H9 (cell line): ENCODE data around the gene CUEDC2. TPM values are rescaled to one million over a fixed set of nuclear protein-coding genes. Genes with fewer than 3 reads are reported as not detected.

Experiments
- DNase-seq: peaks from one replicate; pipeline ENCODE4 v3.0.0-alpha.2; 2017
- H2AFZ ChIP-seq: one replicate; pipeline ENCODE4 v1.6.1; 2013; ENCODE audit warnings: mild to moderate bottlenecking, low read length, control low read depth, moderate library complexity
- H2AK5ac ChIP-seq: 2 replicates; pipeline ENCODE4 v1.6.1; 2013; ENCODE audit warnings: low read length, control low read depth, mixed read lengths; ENCODE audit not compliant: insufficient read length
- H2BK120ac ChIP-seq: one replicate; pipeline ENCODE4 v1.6.1; 2013; ENCODE audit warnings: low read depth, mild to moderate bottlenecking, low read length, control low read depth, inconsistent platforms; ENCODE audit not compliant: poor library complexity, severe bottlenecking
- H2BK12ac ChIP-seq: 2 replicates; pipeline ENCODE4 v1.6.1; 2013; ENCODE audit warnings: low read length, control low read depth, mixed read lengths, low read depth; ENCODE audit not compliant: insufficient read length
- H2BK15ac ChIP-seq: 2 replicates; pipeline ENCODE4 v1.6.1; 2013; ENCODE audit warnings: low read depth, low read length, control low read depth
- H2BK20ac ChIP-seq: one replicate; pipeline ENCODE4 v1.6.1; 2013; ENCODE audit warnings: low read depth, mild to moderate bottlenecking, low read length, control low read depth, inconsistent platforms; ENCODE audit not compliant: poor library complexity, severe bottlenecking
- H2BK5ac ChIP-seq: 2 replicates; pipeline ENCODE4 v1.6.1; 2013; ENCODE audit warnings: low read length, control low read depth, mixed read lengths; ENCODE audit not compliant: insufficient read length
- H3K14ac ChIP-seq: 2 replicates; pipeline ENCODE4 v1.6.1; 2013; ENCODE audit warnings: low read length, control low read depth; ENCODE audit not compliant: insufficient read depth
- H3K18ac ChIP-seq: 2 replicates; pipeline ENCODE4 v1.6.1; 2013; ENCODE audit warnings: low read depth, mild to moderate bottlenecking, mixed read lengths, low read length, control low read depth; ENCODE audit not compliant: insufficient read length
- H3K23ac ChIP-seq: 2 replicates; pipeline ENCODE4 v1.6.1; 2013; ENCODE audit warnings: low read length, control low read depth, mixed read lengths, low read depth; ENCODE audit not compliant: insufficient read length
- H3K23me2 ChIP-seq: 2 replicates; pipeline ENCODE4 v1.6.1; 2013; ENCODE audit warnings: low read depth, mild to moderate bottlenecking, mixed read lengths, low read length, control low read depth; ENCODE audit not compliant: insufficient read length, poor library complexity, severe bottlenecking
- H3K27ac ChIP-seq: 2 replicates; pipeline ENCODE4 v1.5.1; 2013; ENCODE audit warnings: low read length, control low read depth, mixed read lengths, low read depth; ENCODE audit not compliant: insufficient read length
- H3K27me3 ChIP-seq: 2 replicates; pipeline ENCODE4 v1.6.1; 2013; ENCODE audit warnings: low read length, control low read depth, inconsistent platforms; ENCODE audit not compliant: insufficient read depth
- H3K4ac ChIP-seq: 2 replicates; pipeline ENCODE4 v1.6.1; 2013; ENCODE audit warnings: low read depth, mild to moderate bottlenecking, control low read depth, inconsistent platforms, low read length, moderate library complexity
- H3K4me1 ChIP-seq: 2 replicates; pipeline ENCODE4 v1.6.1; 2013; ENCODE audit warnings: low read length, control low read depth, inconsistent platforms; ENCODE audit not compliant: insufficient read depth
- H3K4me2 ChIP-seq: 2 replicates; pipeline ENCODE4 v1.6.1; 2013; ENCODE audit warnings: low read length, control low read depth, mixed read lengths; ENCODE audit not compliant: insufficient read length, insufficient read depth
- H3K56ac ChIP-seq: 2 replicates; pipeline ENCODE4 v1.6.1; 2013; ENCODE audit warnings: low read depth, mild to moderate bottlenecking, mixed read lengths, low read length, control low read depth; ENCODE audit not compliant: insufficient read length
- H3K79me1 ChIP-seq: 2 replicates; pipeline ENCODE4 v1.6.1; 2013; ENCODE audit warnings: low read depth, mild to moderate bottlenecking, moderate library complexity, low read length, control low read depth, inconsistent platforms; ENCODE audit not compliant: insufficient read depth, poor library complexity, severe bottlenecking
- H3K79me2 ChIP-seq: 2 replicates; pipeline ENCODE4 v1.6.1; 2013; ENCODE audit warnings: low read length, control low read depth, inconsistent platforms; ENCODE audit not compliant: insufficient read depth
- H3K9ac ChIP-seq: 2 replicates; pipeline ENCODE4 v1.6.1; 2013; ENCODE audit warnings: low read length, control low read depth, mixed read lengths; ENCODE audit not compliant: insufficient read length; ENCODE audit errors: extremely low read depth
- H3K9me3 ChIP-seq: one replicate; pipeline ENCODE4 v1.6.1; 2013; ENCODE audit warnings: low read depth, low read length, inconsistent platforms; ENCODE audit not compliant: control insufficient read depth
- H3T11ph ChIP-seq: one replicate; pipeline ENCODE4 v1.6.1; 2013; ENCODE audit warnings: mild to moderate bottlenecking, low read length, control low read depth, inconsistent platforms
- H4K20me1 ChIP-seq: one replicate; pipeline ENCODE4 v1.6.1; 2013; ENCODE audit not compliant: control insufficient read depth, insufficient read length, insufficient read depth
- H4K5ac ChIP-seq: 2 replicates; pipeline ENCODE4 v1.6.1; 2013; ENCODE audit warnings: low read depth, mild to moderate bottlenecking, mixed read lengths, low read length, control low read depth; ENCODE audit not compliant: insufficient read length
- H4K8ac ChIP-seq: replicated peaks from 2 replicates; pipeline ENCODE4 v1.6.1; 2013; ENCODE audit warnings: low read length, control low read depth, mixed read lengths, low read depth; ENCODE audit not compliant: insufficient read length
- H4K91ac ChIP-seq: 2 replicates; pipeline ENCODE4 v1.6.1; 2013; ENCODE audit warnings: low read depth, mild to moderate bottlenecking, moderate library complexity, mixed read lengths, low read length, control low read depth; ENCODE audit not compliant: insufficient read length
- H3K27ac Mint-ChIP-seq, 3 experiments: 2 replicates in 2 of 3; 3 replicates in 1 of 3; pipeline ENCODE4 v1.8.0; 2020 to 2021; ENCODE audit warnings: mixed read lengths in 3 of 3, mild to moderate bottlenecking in 1 of 3, moderate library complexity in 1 of 3
- H3K27me3 Mint-ChIP-seq: 2 replicates; pipeline ENCODE4 v1.8.0; 2021; ENCODE audit warnings: low read depth, mild to moderate bottlenecking, moderate library complexity, mixed read lengths
- H3K36me3 Mint-ChIP-seq, 3 experiments: 2 replicates in 2 of 3; 3 replicates in 1 of 3; pipeline ENCODE4 v1.8.0; 2020 to 2021; ENCODE audit warnings: low read depth in 3 of 3, mixed read lengths in 3 of 3; ENCODE audit not compliant: insufficient read depth in 1 of 3
- H3K4me1 Mint-ChIP-seq, 2 experiments: 2 replicates each; pipeline ENCODE4 v1.8.0; 2020; ENCODE audit warnings: mixed read lengths in 2 of 2
- H3K4me3 Mint-ChIP-seq, 2 experiments: 2 replicates in 1 of 2; 3 replicates in 1 of 2; pipeline ENCODE4 v1.8.0; 2020 to 2021; ENCODE audit warnings: mild to moderate bottlenecking in 2 of 2, mixed read lengths in 2 of 2, moderate library complexity in 1 of 2
- H3K9me3 Mint-ChIP-seq, 2 experiments: 2 replicates in 1 of 2; 3 replicates in 1 of 2; pipeline ENCODE4 v1.8.0; 2020; ENCODE audit warnings: mild to moderate bottlenecking in 2 of 2, mixed read lengths in 2 of 2, moderate library complexity in 1 of 2
- WGBS: extraction: QIAGEN DNeasy Blood & Tissue Kit; methylation state at CpG from one replicate; pipeline ENCODE4 v1.1.7; 2013; ENCODE audit warnings: missing lambda C conversion rate, low lambda C conversion rate, mixed read lengths; ENCODE audit not compliant: insufficient read length; ENCODE audit errors: extremely low coverage; 5-methylcytosine and 5-hydroxymethylcytosine counted together
- total RNA-seq: library from RNA; stranded (reverse); gene quantifications from 2 replicates; pipeline ENCODE4 v1.2.1, GENCODE V29; 2021
- TF ChIP-seq, protein P1 (sequence below): fragments of 200-600 bp; sonication (generic); conservative IDR thresholded peaks from 3 replicates; pipeline ENCODE4 v1.8.0; 2021; ENCODE audit warnings: antibody characterized with exemption, mild to moderate bottlenecking

Gene CUEDC2
- total RNA-seq, 1 experiment from 2014 or later = 41.2 TPM

GRCh38 chr10:102402512-102402896 is 29.9 kb downstream of the CUEDC2 start:
- Histone ChIP-seq H3K18ac (no peak overlapping the region), H3T11ph (no peak overlapping the region), H3K9ac (no peak overlapping the region), H3K14ac (no peak overlapping the region), H2BK5ac (no peak overlapping the region), H4K91ac (no peak overlapping the region), H3K23me2 (no peaks in the 10 kb centered on the region), H3K27ac (no peak overlapping the region), H3K23ac (no peak overlapping the region), H2AK5ac (no peak overlapping the region), H4K8ac (no peak overlapping the region), H3K56ac (no peak overlapping the region), H3K79me2 (no peaks in the 10 kb centered on the region), H2BK12ac (no peak overlapping the region), H2AFZ (no peak overlapping the region), H3K9me3 (no peaks in the 10 kb centered on the region), H3K4me2 (no peak overlapping the region), H4K5ac (no peak overlapping the region), H3K4me1 (no peaks in the 10 kb centered on the region), H3K4ac (no peak overlapping the region), H2BK120ac (no peak overlapping the region), H3K27me3 (peaks cover 2% of the 10 kb centered on the region; the same call in 1 of the 2 replicates), H3K79me1 (no peaks in the 10 kb centered on the region), H2BK15ac (no peak overlapping the region), H4K20me1 (no peaks in the 10 kb centered on the region), H2BK20ac (no peak overlapping the region)
- TF ChIP-seq, protein P1, sequence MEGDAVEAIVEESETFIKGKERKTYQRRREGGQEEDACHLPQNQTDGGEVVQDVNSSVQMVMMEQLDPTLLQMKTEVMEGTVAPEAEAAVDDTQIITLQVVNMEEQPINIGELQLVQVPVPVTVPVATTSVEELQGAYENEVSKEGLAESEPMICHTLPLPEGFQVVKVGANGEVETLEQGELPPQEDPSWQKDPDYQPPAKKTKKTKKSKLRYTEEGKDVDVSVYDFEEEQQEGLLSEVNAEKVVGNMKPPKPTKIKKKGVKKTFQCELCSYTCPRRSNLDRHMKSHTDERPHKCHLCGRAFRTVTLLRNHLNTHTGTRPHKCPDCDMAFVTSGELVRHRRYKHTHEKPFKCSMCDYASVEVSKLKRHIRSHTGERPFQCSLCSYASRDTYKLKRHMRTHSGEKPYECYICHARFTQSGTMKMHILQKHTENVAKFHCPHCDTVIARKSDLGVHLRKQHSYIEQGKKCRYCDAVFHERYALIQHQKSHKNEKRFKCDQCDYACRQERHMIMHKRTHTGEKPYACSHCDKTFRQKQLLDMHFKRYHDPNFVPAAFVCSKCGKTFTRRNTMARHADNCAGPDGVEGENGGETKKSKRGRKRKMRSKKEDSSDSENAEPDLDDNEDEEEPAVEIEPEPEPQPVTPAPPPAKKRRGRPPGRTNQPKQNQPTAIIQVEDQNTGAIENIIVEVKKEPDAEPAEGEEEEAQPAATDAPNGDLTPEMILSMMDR = no peak
- Mint-ChIP-seq H3K27me3 (peaks cover 48% of the 10 kb centered on the region), H3K27ac (no peak overlapping the region), H3K4me1 (peaks cover 3 to 12% of the 10 kb centered on the region in 2 experiments), H3K9me3 (no peaks in the 10 kb centered on the region), H3K36me3 (peaks cover 1 to 27% (median 19%) of the 10 kb centered on the region in 3 experiments; a peak in 5 of 7 replicates), H3K4me3 (no peak overlapping the region; a peak in 1 of 5 replicates)
- no peak for DNase-seq
- no CpG with 5 or more reads among the region's 5 CpGs for WGBS
